K562 (cell line): ENCODE measurements around the gene SC5D.
A peak's percentile ranks its signal among the peaks of the same experiment; 100 is the strongest.

Source experiments
- CTCF ChIP-seq, 3 experiments: IDR thresholded peaks in 2 of 3; conservative IDR thresholded peaks in 1 of 3; 2 replicates each; pipeline ENCODE4 v1.5.1; 2011 to 2012; ENCODE audit warnings: low read length in 3 of 3, mild to moderate bottlenecking in 3 of 3, control low read depth in 2 of 3, improper control_type of control experiment in 1 of 3, inconsistent platforms in 1 of 3, low read depth in 1 of 3, mixed read lengths in 1 of 3, moderate library complexity in 1 of 3; ENCODE audit not compliant: insufficient read depth in 2 of 3
- ELK1 ChIP-seq: sonication (generic); formaldehyde crosslinking; IDR thresholded peaks from 2 replicates; pipeline ENCODE4 v1.8.1; 2022; ENCODE audit warnings: missing genetic modification reagents
- KAT8 ChIP-seq: fragments of 450-650 bp; IDR thresholded peaks from 2 replicates; pipeline ENCODE4 v1.6.1; 2016; ENCODE audit warnings: low read depth, mild to moderate bottlenecking
- MAZ ChIP-seq, 2 experiments: fragments of 450-650 bp in 1 of 2; sonication (generic) in 1 of 2; formaldehyde crosslinking; IDR thresholded peaks in 1 of 2; conservative IDR thresholded peaks in 1 of 2; 2 replicates each; pipeline versions ENCODE4 v1.4.0 to v1.5.0; 2020; ENCODE audit warnings: mild to moderate bottlenecking in 1 of 2, missing genetic modification reagents in 1 of 2
- MTA1 ChIP-seq: fragments of 450-650 bp; IDR thresholded peaks from 2 replicates; pipeline ENCODE4 v1.6.1; 2017; ENCODE audit warnings: borderline replicate concordance
- POLR2A ChIP-seq: fragments of 450-650 bp; conservative IDR thresholded peaks from 2 replicates; pipeline ENCODE4 v1.6.1; 2016
- REST ChIP-seq, 2 experiments: fragments of 450-650 bp; formaldehyde crosslinking in 1 of 2; IDR thresholded peaks; 2 replicates each; pipeline versions ENCODE4 v1.4.0 to v1.6.1; 2014 to 2020; ENCODE audit warnings: mild to moderate bottlenecking in 2 of 2, borderline replicate concordance in 1 of 2, low read depth in 1 of 2
- SMARCA4 ChIP-seq: fragments of 450-650 bp; IDR thresholded peaks from 2 replicates; pipeline ENCODE4 v1.6.1; 2016
- SPI1 ChIP-seq: IDR thresholded peaks from 2 replicates; pipeline ENCODE4 v1.6.1; 2011; ENCODE audit warnings: low read depth, low read length, control low read depth, borderline replicate concordance
- TCF7L2 ChIP-seq: fragments of 150-350 bp; IDR thresholded peaks from 2 replicates; pipeline ENCODE4 v1.6.1; 2016; ENCODE audit warnings: low read depth, mild to moderate bottlenecking, low read length, moderate library complexity
- ZBTB7A ChIP-seq: IDR thresholded peaks from 2 replicates; pipeline ENCODE4 v1.6.1; 2011; ENCODE audit warnings: low read depth, mild to moderate bottlenecking, low read length, moderate library complexity, borderline replicate concordance; ENCODE audit not compliant: control insufficient read depth
- ZNF121 ChIP-seq: sonication (generic); formaldehyde crosslinking; conservative IDR thresholded peaks from 2 replicates; pipeline ENCODE4 v1.8.0; 2022; ENCODE audit warnings: missing genetic modification reagents
- ZNF589 ChIP-seq: fragments of 200-800 bp; sonication (Bioruptor generic); IDR thresholded peaks from 2 replicates; pipeline ENCODE4 v1.6.1; 2016; ENCODE audit warnings: low read depth, missing genetic modification characterization, missing compliant biosample characterization
- ZZZ3 ChIP-seq: fragments of 450-650 bp; IDR thresholded peaks from 2 replicates; pipeline ENCODE4 v1.6.1; 2016; ENCODE audit warnings: antibody characterized with exemption, mild to moderate bottlenecking, moderate library complexity

GRCh38 chr11:121265586-121265985, 27.0 kb upstream of the SC5D start:
- TF ChIP-seq SPI1: no peak
- TF ChIP-seq CTCF (IDR thresholded peaks at IDR 0.05 in 2 of 3, conservative IDR thresholded peaks at IDR 0.05 in 1 of 3; ENCODE audit: insufficient read depth in 2 of 3, low read depth in 1 of 3, low read length in 3 of 3): peak in 1 of 3 experiments; percentile 10; a peak in 2 of 6 replicates
- TF ChIP-seq ZBTB7A: no peak
- TF ChIP-seq TCF7L2: no peak
- TF ChIP-seq ZZZ3: no peak
- no peak for TF ChIP-seq ZNF589 (CRISPR knock-in tag)
- TF ChIP-seq MAZ (CRISPR knock-in tag; conservative IDR thresholded peaks at IDR 0.05 in 1 of 2, IDR thresholded peaks at IDR 0.05 in 1 of 2): no peak
- TF ChIP-seq POLR2A: no peak
- no peak for TF ChIP-seq ELK1
- TF ChIP-seq ZNF121 (CRISPR knock-in tag): no peak
- no peak for TF ChIP-seq REST (IDR thresholded peaks at IDR 0.05; ENCODE audit: borderline replicate concordance)
- TF ChIP-seq REST (CRISPR knock-in tag; IDR thresholded peaks at IDR 0.05; ENCODE audit: low read depth): no peak
- TF ChIP-seq SMARCA4: no peak
- no peak for TF ChIP-seq KAT8
- TF ChIP-seq MTA1: no peak
